HS-27A (cell line): ENCODE measurements around the gene WDR11.
A peak's percentile ranks its signal among the peaks of the same experiment; 100 is the strongest.

ENCODE experiments used
- DNase-seq: peaks from one replicate; pipeline ENCODE4 v3.0.0-alpha.2; 2012; ENCODE audit warnings: low read depth, missing footprints

WDR11 gene, protein sequence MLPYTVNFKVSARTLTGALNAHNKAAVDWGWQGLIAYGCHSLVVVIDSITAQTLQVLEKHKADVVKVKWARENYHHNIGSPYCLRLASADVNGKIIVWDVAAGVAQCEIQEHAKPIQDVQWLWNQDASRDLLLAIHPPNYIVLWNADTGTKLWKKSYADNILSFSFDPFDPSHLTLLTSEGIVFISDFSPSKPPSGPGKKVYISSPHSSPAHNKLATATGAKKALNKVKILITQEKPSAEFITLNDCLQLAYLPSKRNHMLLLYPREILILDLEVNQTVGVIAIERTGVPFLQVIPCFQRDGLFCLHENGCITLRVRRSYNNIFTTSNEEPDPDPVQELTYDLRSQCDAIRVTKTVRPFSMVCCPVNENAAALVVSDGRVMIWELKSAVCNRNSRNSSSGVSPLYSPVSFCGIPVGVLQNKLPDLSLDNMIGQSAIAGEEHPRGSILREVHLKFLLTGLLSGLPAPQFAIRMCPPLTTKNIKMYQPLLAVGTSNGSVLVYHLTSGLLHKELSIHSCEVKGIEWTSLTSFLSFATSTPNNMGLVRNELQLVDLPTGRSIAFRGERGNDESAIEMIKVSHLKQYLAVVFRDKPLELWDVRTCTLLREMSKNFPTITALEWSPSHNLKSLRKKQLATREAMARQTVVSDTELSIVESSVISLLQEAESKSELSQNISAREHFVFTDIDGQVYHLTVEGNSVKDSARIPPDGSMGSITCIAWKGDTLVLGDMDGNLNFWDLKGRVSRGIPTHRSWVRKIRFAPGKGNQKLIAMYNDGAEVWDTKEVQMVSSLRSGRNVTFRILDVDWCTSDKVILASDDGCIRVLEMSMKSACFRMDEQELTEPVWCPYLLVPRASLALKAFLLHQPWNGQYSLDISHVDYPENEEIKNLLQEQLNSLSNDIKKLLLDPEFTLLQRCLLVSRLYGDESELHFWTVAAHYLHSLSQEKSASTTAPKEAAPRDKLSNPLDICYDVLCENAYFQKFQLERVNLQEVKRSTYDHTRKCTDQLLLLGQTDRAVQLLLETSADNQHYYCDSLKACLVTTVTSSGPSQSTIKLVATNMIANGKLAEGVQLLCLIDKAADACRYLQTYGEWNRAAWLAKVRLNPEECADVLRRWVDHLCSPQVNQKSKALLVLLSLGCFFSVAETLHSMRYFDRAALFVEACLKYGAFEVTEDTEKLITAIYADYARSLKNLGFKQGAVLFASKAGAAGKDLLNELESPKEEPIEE

GRCh38 chr10:120850911-120851865 is at the start of gene WDR11:
TSS of gene WDR11 (plus strand) at chr10:120851362. CDS start at chr10:120851421, 59 bp downstream.
- DNase-seq: peak; percentile 58

DNA sequence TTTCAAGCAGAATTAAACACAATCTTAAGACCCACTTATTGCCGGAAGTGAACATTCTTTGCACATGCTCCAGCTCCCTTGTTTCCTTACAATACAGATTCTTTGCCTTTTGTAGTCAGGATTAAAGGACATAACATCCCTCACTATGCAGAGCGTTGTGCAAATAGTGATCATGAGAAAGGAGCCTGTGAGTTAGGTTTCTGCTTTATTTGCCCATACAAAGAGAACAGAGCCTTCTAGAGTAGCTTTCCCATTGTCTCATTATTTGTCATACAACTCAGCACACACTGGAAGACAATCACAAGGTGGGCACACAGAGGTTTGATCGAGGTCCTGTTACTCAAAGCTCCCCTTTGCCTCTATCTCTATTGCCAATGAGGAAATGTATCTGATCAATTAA is 48.2 kb upstream of the WDR11 start:
- no peak for DNase-seq

DNA sequence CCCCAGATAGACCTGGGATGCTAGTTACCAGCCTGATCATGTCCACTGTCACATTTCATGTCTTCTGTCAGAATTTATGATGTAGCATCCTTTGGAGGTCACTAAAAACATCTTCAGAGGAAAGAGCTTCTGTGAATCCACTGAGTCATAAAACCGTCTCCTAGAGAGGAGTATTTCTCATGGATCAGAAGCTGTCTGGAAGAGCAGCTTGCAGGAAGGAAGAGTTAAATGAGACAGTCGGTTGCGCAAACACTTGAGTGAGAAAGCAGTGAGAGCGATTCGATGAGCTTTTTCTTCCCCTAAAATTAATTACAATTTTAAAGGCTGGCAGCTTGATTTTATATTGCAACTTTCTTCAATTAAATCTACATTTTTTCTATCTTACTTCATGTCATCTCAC is 47.2 kb upstream of the WDR11 start:
- DNase-seq: no peak

GRCh38 chr10:120805014-120805812 is 45.9 kb upstream of the WDR11 start:
- no peak for DNase-seq

DNA sequence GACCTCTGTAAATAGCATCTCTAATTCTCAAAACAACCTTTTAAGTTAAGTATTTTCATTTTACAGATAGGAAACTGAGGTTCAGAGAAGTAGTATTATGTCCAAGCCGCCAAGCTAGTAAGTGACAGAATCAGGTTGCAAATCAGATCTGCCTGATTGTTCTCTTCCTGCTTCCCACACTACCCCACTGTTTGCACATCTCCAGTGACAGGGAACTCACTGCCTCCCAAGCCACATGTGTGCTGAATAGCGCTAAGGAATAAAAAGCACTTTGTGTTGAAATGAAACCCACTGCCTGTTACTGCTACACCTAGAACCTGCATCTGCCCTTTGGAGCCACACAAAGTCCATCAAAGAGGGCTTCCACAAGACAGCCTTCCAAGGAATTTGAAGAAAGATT is 45.1 kb upstream of the WDR11 start:
- no peak for DNase-seq

DNA sequence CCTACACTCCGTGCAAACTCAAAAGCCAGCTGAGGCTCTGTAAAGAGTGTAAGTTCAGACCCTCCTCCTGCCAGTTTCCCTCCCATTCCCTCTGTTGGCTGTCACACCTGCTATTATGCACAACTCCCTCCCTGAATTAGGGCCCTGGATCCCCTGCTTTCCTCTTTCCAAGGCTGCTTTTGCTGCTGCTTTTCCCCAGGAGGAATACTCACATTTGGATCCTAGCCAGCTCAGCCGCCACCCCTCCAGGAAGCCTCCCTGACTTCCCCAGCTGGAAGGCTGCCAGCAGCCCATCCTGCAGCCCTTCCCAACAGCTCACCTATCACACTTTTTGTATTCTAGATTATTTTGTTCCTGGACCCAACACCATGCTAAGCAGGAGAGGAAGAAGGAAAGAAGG is 40.9 kb upstream of the WDR11 start:
- no peak for DNase-seq

- no peak for DNase-seq
Observed at GRCh38 chr10:120813085-120813484, 38.1 kb upstream of the WDR11 start.

GRCh38 chr10:120818301-120818700 is 32.9 kb upstream of the WDR11 start:
- DNase-seq: no peak

DNA sequence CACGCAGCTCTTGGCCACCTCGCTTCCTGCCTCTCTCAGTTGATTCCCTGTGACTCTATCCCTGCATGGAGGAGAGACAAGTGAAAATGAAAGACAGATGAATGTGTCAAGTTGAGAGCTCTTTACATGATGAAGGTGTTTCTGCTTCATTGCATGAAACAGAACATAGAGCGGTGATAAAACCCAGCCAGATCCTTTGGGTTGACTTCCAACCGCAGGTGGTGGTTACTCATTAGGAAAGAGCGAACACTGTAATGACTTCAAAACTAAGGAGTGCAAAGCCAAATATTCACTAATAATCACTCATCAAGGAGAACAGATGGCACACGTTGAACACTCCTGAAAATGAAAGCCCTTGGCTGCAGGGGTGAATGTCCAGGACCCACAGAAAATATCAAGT is 31.8 kb upstream of the WDR11 start:
- DNase-seq: no peak

- DNase-seq: no peak
Observed at GRCh38 chr10:120823266-120823665, 27.9 kb upstream of the WDR11 start.

GRCh38 chr10:120824881-120825309 is 26.3 kb upstream of the WDR11 start:
- no peak for DNase-seq

DNA sequence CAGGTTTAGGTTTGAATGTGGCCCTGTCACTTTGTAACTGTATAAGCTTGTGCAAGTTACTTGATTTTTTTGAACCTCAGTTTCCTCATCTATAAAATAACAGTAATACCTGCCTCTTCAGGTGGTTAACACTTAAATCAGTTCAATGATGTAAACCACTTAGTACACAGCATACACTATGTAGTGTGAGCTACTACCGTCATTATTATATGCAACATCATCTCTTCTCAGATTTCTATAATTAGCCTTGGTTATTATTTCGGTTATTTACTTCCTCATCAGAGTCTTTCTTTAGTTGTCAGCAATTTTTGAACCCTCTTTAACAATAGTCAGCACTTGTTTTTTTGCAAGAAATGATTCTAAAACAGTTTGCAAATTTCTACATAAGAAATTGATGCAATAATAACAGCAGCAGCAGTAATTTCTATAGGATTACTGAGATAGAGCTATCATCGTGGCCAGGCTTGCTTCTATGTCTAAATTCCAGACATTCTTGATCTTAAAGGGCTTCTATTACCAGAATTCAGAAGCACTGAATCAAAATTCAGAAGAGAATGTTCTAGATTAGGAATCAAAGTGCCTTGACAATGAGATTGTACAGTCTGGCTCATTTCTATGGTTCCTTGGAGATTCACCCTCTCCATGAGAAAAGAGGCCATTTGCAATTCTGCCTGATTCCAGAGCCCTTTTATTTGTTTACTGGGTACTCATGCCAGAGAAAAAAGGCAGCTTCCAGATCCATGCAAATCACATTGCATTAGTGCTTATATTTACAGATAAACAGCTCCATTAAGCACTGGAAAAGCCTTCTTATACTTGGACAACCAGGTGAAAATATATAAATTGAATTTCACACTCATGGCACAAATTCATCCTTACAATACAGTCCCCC is 25.0 kb upstream of the WDR11 start:
- no peak for DNase-seq

DNA sequence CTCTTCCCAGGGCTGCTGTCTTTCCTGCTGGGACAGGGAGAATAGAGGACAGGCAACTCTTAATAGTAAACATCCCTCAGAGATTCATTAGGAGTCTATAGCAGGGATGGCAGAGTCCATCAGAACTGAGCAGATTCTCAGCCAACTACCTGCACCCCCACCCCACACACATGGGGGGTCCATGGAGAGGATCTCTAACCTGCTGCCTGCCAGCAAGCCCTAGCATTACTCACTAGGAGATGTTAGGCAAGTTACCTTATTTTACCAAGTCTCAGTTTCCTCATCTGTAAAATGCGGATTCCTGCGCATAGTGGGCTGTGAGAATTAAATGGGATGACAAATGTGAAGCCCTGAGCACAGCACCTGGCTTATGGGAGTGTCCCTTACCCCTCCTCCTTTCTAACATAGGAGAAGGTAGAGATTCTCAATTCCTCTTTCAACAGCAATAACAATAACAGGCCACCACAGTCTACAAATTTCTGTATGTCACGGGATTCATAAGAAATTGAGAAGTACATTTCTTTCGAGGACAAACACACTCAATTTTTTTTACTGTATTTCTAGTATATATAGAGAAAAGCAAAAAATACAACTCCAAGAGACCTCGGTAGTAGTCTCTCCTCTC is 23.8 kb upstream of the WDR11 start:
- DNase-seq: no peak

DNA sequence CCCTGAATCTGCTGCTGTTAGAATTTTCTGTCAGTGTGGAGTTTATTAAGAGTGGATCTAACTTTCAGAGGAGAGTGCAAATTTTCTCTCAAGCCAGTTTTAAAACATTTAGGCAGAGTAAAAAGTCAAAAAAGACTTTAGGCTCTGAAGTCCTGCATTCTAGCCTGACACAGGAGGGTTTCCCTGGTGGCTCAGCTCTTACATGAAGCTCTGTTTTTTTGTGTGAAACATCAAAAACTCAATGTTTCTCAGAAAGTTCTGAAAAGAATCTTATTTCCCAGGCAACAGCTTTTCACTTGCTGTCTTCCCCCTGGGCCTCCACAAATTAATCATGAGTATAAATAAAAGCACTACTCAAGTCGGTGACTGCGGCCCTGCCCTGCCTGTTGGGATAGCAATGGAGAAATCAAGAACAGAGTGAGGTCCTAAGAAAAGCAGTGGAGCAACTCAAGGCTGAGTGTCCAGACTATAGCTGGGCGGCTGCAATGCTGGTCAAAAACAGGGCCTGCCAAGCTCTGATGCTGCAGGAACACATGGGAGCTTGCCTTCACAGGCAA is 22.3 kb upstream of the WDR11 start:
- DNase-seq: no peak

GRCh38 chr10:120832106-120832505 is 19.1 kb upstream of the WDR11 start:
- DNase-seq: no peak

DNA sequence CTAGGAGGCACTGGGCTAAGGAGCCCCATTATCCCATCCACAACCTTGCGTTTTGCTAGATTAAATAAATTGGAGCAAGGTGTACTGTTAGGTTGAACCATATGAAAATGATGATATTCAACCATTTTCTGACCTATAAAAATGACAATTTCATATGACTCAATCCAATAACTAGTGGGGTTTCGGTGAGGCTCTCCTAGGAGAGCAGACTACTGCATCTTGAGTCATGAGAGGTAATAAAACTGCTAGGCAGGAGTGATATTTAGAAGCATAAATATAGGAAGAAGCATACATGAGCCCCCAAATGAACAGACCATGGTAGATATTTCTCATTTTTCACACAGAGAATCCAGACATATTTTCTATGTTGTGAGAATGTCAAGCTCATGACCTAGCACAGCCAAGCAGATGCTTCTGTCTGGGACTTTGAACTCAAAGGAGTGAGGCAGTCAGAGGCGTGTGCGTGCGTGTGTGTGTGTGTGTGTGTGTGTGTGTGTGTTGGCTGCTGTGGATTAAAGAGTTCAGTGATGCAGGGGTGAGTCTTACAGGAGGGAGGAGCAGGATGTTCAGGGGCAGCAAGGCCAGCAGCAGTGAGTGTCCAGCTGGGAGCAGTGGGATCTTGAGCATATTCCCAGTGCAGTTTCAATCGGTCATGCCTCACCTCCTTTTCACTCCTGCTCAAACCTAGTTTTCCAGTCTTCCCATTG is 17.8 kb upstream of the WDR11 start:
- no peak for DNase-seq

GRCh38 chr10:120835603-120836002 is 15.6 kb upstream of the WDR11 start:
- no peak for DNase-seq

GRCh38 chr10:120838941-120839340 is 12.2 kb upstream of the WDR11 start:
- no peak for DNase-seq
